AG04450 (cell line): ENCODE data around the gene SGK1. TPM values are rescaled to one million over a fixed set of nuclear protein-coding genes. Genes with fewer than 3 reads are reported as not detected.

ENCODE experiments used
- CTCF ChIA-PET: fragments of 300-600, 350-600 bp; formaldehyde crosslinking; extraction: SDS; loops from one replicate; lab custom pipeline; 2022; ENCODE audit warnings: antibody characterized with exemption, inconsistent platforms; lab: Charles Lee
- POLR2A ChIA-PET: fragments of 350-600 bp; formaldehyde crosslinking; extraction: SDS; loops from one replicate; lab custom pipeline; 2021; ENCODE audit warnings: antibody characterized with exemption, inconsistent platforms; lab: Yijun Ruan, JAX
- DNase-seq: peaks from one replicate; pipeline ENCODE4 v3.0.0-alpha.2; 2011; ENCODE audit warnings: low read depth, low spot score
- H3K27ac ChIP-seq: one replicate; pipeline ENCODE4 v1.5.1; 2012; ENCODE audit warnings: low read depth, low read length, control low read depth
- H3K27me3 ChIP-seq: one replicate; pipeline ENCODE4 v1.6.0; 2012; ENCODE audit warnings: low read length; ENCODE audit not compliant: control insufficient read depth, insufficient read depth
- H3K4me3 ChIP-seq: 2 replicates; pipeline ENCODE4 v1.5.1; 2011; ENCODE audit warnings: mild to moderate bottlenecking, low read depth, low read length, control low read depth
- H3K9me3 ChIP-seq: 2 replicates; pipeline ENCODE4 v1.5.1; 2012; ENCODE audit warnings: low read length; ENCODE audit not compliant: control insufficient read depth, insufficient read depth
- polyA plus RNA-seq: library from polyadenylated mRNA; depleted of rRNA; stranded (reverse); fragments of >200 nt; gene quantifications from 2 replicates; pipeline ENCODE4 v1.2.3, GENCODE V29; 2011
- TF ChIP-seq, protein P1 (sequence below): IDR thresholded peaks from 2 replicates; pipeline ENCODE4 v1.5.1; 2011; ENCODE audit warnings: low read depth, low read length, control low read depth, inconsistent platforms

SGK1 gene
- polyA plus RNA-seq, 1 experiment, result 120 TPM

- H3K27ac ChIP-seq, result peak overlapping the region; percentile 85
- CTCF ChIA-PET, result interaction anchor here (1.6 kb wide), 2 partner anchors 18 to 766 kb away, joined by 6 read pairs; no protein-coding TSS in a partner anchor
- peak; percentile 67 for DNase-seq
- no peaks in the 10 kb centered on the region for H3K27me3 ChIP-seq
- no peaks in the 10 kb centered on the region for H3K9me3 ChIP-seq
- H3K4me3 ChIP-seq, result peak overlapping the region; percentile 94
- POLR2A ChIA-PET, result interaction anchor here (1.3 kb wide), 1 partner anchor 248 kb away, joined by 7 read pairs; no protein-coding TSS in a partner anchor
- TF ChIP-seq, protein P1, sequence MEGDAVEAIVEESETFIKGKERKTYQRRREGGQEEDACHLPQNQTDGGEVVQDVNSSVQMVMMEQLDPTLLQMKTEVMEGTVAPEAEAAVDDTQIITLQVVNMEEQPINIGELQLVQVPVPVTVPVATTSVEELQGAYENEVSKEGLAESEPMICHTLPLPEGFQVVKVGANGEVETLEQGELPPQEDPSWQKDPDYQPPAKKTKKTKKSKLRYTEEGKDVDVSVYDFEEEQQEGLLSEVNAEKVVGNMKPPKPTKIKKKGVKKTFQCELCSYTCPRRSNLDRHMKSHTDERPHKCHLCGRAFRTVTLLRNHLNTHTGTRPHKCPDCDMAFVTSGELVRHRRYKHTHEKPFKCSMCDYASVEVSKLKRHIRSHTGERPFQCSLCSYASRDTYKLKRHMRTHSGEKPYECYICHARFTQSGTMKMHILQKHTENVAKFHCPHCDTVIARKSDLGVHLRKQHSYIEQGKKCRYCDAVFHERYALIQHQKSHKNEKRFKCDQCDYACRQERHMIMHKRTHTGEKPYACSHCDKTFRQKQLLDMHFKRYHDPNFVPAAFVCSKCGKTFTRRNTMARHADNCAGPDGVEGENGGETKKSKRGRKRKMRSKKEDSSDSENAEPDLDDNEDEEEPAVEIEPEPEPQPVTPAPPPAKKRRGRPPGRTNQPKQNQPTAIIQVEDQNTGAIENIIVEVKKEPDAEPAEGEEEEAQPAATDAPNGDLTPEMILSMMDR, result no peak
These were observed 143.0 kb downstream of the SGK1 start for GRCh38 chr6:134174672-134175531.

GRCh38 chr6:134173936-134174671 lies 143.8 kb downstream of the SGK1 start:
- Histone ChIP-seq H3K27ac (peak overlapping the region; percentile 58), H3K27me3 (no peaks in the 10 kb centered on the region), H3K4me3 (peak overlapping the region; percentile 94), H3K9me3 (no peaks in the 10 kb centered on the region)
- POLR2A ChIA-PET, result interaction anchor here (0.6 to 1.3 kb wide), 6 partner anchors 123 to 680 kb away, joined by 3 to 9 read pairs (median 6); no protein-coding TSS in a partner anchor
- TF ChIP-seq, protein P1, result peak; percentile 83
- DNase-seq, result peak; percentile 71
- CTCF ChIA-PET, result interaction anchor here (0.5 to 1.6 kb wide), 12 partner anchors 11 to 767 kb away, joined by 3 to 8 read pairs (median 4); no protein-coding TSS in a partner anchor

- H3K27ac ChIP-seq, result no peak overlapping the region
- POLR2A ChIA-PET, result interaction anchor here (0.7 to 1.3 kb wide), 5 partner anchors 250 to 680 kb away, joined by 3 to 9 read pairs (median 5); no protein-coding TSS in a partner anchor
These were observed 144.6 kb downstream of the SGK1 start for GRCh38 chr6:134173366-134173725.

DNA sequence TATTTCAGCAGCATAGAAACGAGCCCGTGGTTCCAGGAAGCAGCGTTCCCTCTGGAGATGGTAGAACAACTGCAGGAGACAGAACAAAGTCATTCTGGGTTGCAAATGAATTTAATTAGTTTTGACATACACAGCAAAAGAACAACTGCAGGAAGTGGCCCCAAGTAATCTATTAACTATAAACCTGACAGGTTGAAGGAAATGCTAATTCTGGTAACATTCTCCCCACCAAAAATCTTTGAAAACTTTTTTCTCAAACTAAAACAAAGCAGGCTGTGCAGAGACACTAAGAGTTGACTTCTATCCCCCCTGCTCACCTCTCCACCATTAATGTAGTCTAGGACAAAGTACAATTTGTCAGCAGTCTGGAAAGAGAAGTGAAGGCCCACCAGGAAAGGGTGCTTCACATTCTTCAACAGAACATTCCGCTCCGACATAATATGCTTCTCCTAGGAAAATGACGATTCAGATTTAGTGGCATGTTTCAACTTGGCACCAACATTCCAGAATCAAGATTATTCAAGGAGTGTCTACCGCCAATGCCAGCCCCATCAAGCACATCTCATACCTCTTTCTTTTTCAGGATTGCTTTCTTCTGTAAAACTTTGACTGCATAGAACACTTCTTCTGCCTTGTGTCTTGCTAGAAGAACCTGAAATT lies 145.1 kb downstream of the SGK1 start:
- POLR2A ChIA-PET, result no interaction called here
- Histone ChIP-seq H3K4me3 (peak overlapping the region; percentile 94), H3K27ac (no peak overlapping the region), H3K27me3 (no peaks in the 10 kb centered on the region), H3K9me3 (no peaks in the 10 kb centered on the region)
- CTCF ChIA-PET, result no interaction called here
- DNase-seq, result no peak
- TF ChIP-seq, protein P1, result no peak

More at GRCh38 chr6:134173366-134173725, 144.6 kb downstream of the SGK1 start:
- H3K27me3 ChIP-seq, result no peaks in the 10 kb centered on the region
- H3K4me3 ChIP-seq, result peak overlapping the region; percentile 94
- CTCF ChIA-PET, result interaction anchor here (0.5 to 1.6 kb wide), 11 partner anchors 11 to 767 kb away, joined by 3 to 8 read pairs (median 3); no protein-coding TSS in a partner anchor
- no peak for DNase-seq
- no peaks in the 10 kb centered on the region for H3K9me3 ChIP-seq
- TF ChIP-seq, protein P1, result no peak
